Kidney (tissue), 14 donors: ENCODE data around the gene PALLD. TPM values are rescaled to one million over a fixed set of nuclear protein-coding genes. Genes with fewer than 3 reads are reported as not detected.

ENCODE experiments used
- DNase-seq, 5 donors: peaks; one replicate each; pipeline ENCODE4 v3.0.0-alpha.2; 2013 to 2020
- FAIRE-seq: peaks from 2 replicates; lab custom pipeline; 2012; peaks lifted over from hg19 to GRCh38; lab: Jason Lieb, UNC
- H3K27ac ChIP-seq, 2 donors: one replicate each; pipeline ENCODE4 v1.7.0; 2013; ENCODE audit warnings: low read depth in 2 of 2, low read length in 2 of 2, inconsistent platforms in 1 of 2
- H3K27me3 ChIP-seq: one replicate; pipeline ENCODE4 v1.7.1; 2013; ENCODE audit warnings: low read length, inconsistent platforms; ENCODE audit not compliant: control insufficient read depth, insufficient read depth
- H3K36me3 ChIP-seq, 3 donors: one replicate each; pipeline versions ENCODE4 v1.7.0 to v1.7.1; 2013; ENCODE audit warnings: low read length in 3 of 3, control low read depth in 1 of 3, inconsistent platforms in 1 of 3; ENCODE audit not compliant: insufficient read depth in 3 of 3, control insufficient read depth in 2 of 3
- H3K4me1 ChIP-seq, 3 donors: one replicate each; pipeline versions ENCODE4 v1.7.0 to v1.7.1; 2013; ENCODE audit warnings: low read length in 3 of 3, inconsistent platforms in 1 of 3, low read depth in 1 of 3; ENCODE audit not compliant: control insufficient read depth in 2 of 3, insufficient read depth in 2 of 3
- H3K4me3 ChIP-seq, 3 donors: one replicate each; pipeline versions ENCODE4 v1.7.0 to v1.8.1; 2013; ENCODE audit warnings: low read length in 3 of 3, control low read depth in 1 of 3, inconsistent platforms in 1 of 3
- H3K9ac ChIP-seq, 3 donors: one replicate each; pipeline versions ENCODE4 v1.7.0 to v1.7.1; 2013; ENCODE audit warnings: low read length in 3 of 3, control low read depth in 1 of 3, inconsistent platforms in 1 of 3
- H3K9me3 ChIP-seq, 3 donors: one replicate each; pipeline versions ENCODE4 v1.7.0 to v1.7.1; 2013; ENCODE audit warnings: low read length in 3 of 3, control low read depth in 1 of 3, inconsistent platforms in 1 of 3; ENCODE audit not compliant: control insufficient read depth in 2 of 3, insufficient read depth in 1 of 3
- intact Hi-C: fragments of 100-400 bp; cut with DNase I; formaldehyde crosslinking; loops from one replicate; pipeline ENCODE4 v1.11.1; 2022
- polyA plus RNA-seq: library from polyadenylated mRNA; stranded (reverse); fragments of 350-450 nt; fragmentation: Illumina TruSeq; extraction: RNeasy Lipid Tissue Mini Kit (QIAGEN cat#74804); gene quantifications from one replicate; pipeline ENCODE4 v1.2.3, GENCODE V29; 2014; ENCODE audit warnings: low read depth, low replicate concordance; ENCODE audit not compliant: insufficient read depth
- total RNA-seq: library from RNA; stranded (reverse); fragmentation: NEBNext Ultra II Directional; extraction: Animal tissue kit (Norgen Biotek cat#: 25700); gene quantifications from one replicate; pipeline ENCODE4 v1.2.1, GENCODE V29; 2021
- TF ChIP-seq, protein P1 (sequence below): IDR thresholded peaks from 3 replicates; pipeline ENCODE4 v1.5.1; 2012; ENCODE audit warnings: mild to moderate bottlenecking, moderate library complexity, borderline replicate concordance; ENCODE audit not compliant: insufficient read depth; ENCODE audit errors: extremely low read depth
- donor health status: control.
- donor health status: control.
- donor health status: control.
- donor health status: control.
- donor health status: control.
- donor health status: DM: yes; HTN: yes; CAD: no.
- donor health status: Normal renal cell carcinoma (clear cell type).

The PALLD gene
- total and polyA plus RNA-seq, 2 donors from 2014 or later, result 43.4 to 120 TPM

DNA sequence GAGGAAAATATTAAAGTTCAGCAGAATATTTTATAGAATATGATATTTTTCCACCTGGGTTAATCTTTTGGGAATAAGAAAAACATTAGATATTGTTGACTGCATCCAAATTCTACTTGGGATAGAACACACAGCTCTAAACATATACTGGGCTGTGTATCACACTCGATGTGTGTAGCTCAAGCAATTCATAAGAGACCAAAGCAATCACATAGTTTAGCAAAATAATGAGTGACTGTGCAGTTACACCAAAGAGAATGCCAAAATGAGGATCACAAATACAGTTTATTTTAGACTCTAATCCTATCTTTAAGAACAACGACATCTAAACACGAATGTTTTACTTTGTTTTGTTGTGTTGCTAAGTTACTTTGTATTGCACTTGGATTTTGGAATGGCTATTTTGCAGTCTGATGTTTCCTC lies 412.0 kb downstream of the PALLD start:
- H3K27ac ChIP-seq, result no peak overlapping the region
- DNase-seq (peak in 1 of 5 donors; percentile 13), FAIRE-seq (no peak)
- H3K9ac ChIP-seq, result no peak overlapping the region
- TF ChIP-seq, protein P1, sequence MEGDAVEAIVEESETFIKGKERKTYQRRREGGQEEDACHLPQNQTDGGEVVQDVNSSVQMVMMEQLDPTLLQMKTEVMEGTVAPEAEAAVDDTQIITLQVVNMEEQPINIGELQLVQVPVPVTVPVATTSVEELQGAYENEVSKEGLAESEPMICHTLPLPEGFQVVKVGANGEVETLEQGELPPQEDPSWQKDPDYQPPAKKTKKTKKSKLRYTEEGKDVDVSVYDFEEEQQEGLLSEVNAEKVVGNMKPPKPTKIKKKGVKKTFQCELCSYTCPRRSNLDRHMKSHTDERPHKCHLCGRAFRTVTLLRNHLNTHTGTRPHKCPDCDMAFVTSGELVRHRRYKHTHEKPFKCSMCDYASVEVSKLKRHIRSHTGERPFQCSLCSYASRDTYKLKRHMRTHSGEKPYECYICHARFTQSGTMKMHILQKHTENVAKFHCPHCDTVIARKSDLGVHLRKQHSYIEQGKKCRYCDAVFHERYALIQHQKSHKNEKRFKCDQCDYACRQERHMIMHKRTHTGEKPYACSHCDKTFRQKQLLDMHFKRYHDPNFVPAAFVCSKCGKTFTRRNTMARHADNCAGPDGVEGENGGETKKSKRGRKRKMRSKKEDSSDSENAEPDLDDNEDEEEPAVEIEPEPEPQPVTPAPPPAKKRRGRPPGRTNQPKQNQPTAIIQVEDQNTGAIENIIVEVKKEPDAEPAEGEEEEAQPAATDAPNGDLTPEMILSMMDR, result no peak
- H3K36me3 ChIP-seq, result peaks cover under 1 to 7% (median 3%) of the 10 kb centered on the region in 3 donors
- no peak overlapping the region for H3K4me3 ChIP-seq
- no peaks in the 10 kb centered on the region for H3K27me3 ChIP-seq
- no peaks in the 10 kb centered on the region for H3K4me1 ChIP-seq
- no peaks in the 10 kb centered on the region for H3K9me3 ChIP-seq
- intact Hi-C loops, result no loop called here

DNA sequence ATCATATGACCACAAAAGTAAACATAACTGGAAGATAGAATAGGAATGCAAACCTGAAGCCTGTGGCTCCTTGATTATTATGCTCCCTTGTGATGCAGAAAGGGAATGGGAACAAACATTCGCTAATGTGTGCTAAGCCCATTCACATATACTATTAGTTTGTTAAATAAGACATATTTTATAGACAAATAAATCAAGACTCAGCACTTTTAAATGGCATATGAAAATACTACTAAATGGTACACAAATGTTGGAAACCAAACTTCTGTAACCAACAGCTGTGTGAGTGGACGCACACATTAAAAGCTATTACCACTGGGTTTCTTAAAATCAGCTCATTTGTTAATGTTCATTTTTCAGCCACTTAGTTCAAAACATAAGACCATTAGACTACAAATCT lies 417.2 kb downstream of the PALLD start:
- Histone ChIP-seq H3K27me3 (no peaks in the 10 kb centered on the region), H3K27ac (no peak overlapping the region), H3K4me3 (no peak overlapping the region), H3K36me3 (peaks cover 0 to 8% (median 2%) of the 10 kb centered on the region in 3 donors), H3K9ac (no peak overlapping the region), H3K4me1 (no peaks in the 10 kb centered on the region), H3K9me3 (no peaks in the 10 kb centered on the region)
- FAIRE-seq (no peak), DNase-seq (no peak)
- TF ChIP-seq, protein P1, result no peak
- intact Hi-C loops, result no loop called here

DNA sequence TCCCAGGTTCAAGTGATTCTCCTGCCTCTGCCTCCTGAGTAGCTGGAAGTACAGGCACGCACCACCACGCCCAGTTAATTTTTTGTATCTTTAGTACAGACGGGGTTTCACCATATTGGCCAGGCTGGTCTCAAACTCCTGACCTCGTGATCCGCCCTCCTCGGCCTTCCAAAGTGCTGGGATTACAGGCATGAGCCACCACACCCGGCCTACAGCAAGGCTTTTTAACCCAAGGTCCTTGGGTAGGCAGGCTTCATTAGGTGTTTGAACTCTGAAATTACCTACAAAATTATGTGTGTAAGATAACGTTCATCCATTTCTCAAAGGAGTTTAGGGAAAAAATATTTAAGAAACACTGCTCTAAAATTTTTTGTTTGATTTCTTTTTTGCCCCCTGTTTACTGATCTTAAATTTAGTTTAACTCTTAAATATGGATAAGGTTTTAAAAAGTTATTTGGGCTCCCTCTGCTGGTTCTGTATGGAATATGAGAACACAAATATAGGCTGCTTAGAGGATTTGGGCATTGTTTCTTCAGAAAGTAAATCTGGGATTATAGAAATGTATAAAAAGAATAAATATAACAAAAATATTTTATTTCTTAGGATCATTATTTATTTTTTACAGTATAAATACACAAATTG lies 420.4 kb downstream of the PALLD start:
- TF ChIP-seq, protein P1, result peak; percentile 54

More for the DNA sequence above, 420.4 kb downstream of the PALLD start:
- intact Hi-C loops, result no loop called here
- FAIRE-seq (peak; percentile 98), DNase-seq (peak in 2 of 5 donors; percentile 56 to 73)
- H3K36me3 ChIP-seq, result peaks cover 4 to 8% (median 6%) of the 10 kb centered on the region in 3 donors
- peaks cover 0 to 5% (median 2%) of the 10 kb centered on the region in 3 donors for H3K4me1 ChIP-seq
- no peaks in the 10 kb centered on the region for H3K27me3 ChIP-seq
- H3K9ac ChIP-seq, result no peak overlapping the region
- H3K4me3 ChIP-seq, result no peak overlapping the region
- H3K27ac ChIP-seq, result no peak overlapping the region
- H3K9me3 ChIP-seq, result no peaks in the 10 kb centered on the region
